Measurements from ENCODE around the gene MRRF. TPM values are rescaled to one million over a fixed set of nuclear protein-coding genes. Genes with fewer than 3 reads are reported as not detected.
A peak's percentile ranks its signal among the peaks of the same experiment; 100 is the strongest.

The MRRF gene
- total RNA-seq, 1 donor from 2014 or later = 45.4 TPM

DNA sequence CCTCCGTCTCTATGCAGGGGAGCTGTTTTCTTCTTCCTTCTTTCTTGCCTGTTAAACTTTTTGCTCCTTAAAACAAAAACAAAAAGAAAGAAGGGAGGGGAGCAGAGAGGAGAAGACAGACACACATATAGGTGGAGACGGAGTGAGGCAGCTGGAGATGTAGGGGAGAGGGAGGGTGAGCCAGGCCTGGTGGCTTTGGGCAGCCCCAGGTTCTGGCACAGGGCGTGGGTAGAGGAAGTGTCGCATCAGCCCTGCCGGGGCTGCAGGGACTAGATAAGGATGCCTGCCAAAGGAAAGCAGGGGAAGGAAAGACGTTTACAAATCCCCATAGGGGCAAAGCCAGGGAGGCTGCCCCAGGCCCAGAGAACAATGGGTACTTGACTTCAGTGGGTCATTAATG is 67.4 kb downstream of the MRRF start:
- DNase-seq (ENCODE audit: low read depth) = no peak

DNA sequence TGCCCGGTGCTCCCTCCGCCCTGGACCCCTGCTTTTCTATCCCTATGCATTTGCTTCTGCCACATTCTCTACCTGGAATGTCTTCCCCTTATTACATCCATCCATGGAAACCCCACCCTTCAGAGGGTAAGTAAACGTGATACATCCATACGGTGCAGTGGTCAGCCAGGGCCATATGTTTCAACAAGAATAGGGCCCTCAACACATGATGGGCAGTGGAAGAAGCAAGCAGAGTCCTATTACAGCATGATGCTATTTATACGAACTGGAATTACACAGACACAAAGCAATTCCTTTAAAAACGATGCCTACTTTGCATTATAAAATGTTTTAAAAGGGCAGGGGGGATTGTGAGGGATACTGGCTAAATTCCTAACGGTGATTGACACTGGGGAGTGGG is 68.0 kb downstream of the MRRF start:
- DNase-seq (ENCODE audit: low read depth) = no peak

DNA sequence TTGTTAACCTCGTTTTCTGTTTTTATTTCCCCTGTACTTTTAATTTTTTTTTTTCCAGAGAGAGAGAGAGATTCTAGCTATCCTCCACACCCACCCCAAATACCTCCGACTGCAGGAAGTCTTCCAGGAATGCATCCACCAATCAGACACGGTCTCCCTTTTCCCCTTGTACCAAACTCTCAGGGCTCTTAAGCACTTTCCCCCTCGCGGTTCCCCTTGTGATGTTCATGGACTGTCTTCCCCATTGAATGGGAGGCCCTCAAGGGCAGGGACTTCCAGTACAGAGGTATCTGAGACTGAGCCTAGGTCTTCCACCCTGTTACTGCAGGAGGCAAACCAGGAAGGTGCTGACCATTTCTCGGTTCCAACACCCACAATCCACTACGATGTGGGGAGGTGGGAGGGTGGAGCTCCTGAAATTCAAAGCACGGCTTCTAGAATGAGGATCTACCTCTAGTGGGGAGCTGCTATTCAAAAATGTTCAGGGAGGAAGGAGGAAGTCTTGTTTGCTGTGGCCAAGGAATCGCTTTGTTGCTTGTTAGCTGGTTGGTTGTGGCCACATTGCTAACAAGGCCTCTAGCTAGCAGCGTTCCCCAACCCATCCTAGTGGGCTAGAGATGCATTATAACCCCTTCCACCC is 68.6 kb downstream of the MRRF start:
- DNase-seq (ENCODE audit: low read depth) = no peak

DNA sequence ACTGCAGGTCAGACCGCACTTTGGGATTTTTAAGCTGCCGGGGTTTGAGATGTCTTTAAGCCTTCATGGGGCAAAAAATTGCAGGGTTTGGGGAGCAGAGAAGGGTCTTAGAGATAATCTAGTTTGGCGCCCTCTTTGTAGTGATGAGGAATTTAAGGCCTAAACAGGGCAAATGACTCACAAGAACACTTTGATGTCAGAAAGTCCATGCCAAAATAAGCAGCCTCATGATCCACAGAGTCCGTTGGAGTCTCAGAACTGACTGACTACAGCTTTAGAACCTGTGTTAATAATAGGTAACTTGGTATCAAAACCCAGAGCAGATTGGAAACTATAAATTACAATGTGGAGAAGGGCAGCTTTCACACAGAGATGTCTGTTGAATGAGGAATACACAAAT is 70.2 kb downstream of the MRRF start:
- DNase-seq (ENCODE audit: low read depth) = peak; percentile 8

- DNase-seq (ENCODE audit: low read depth) = no peak
Measured at GRCh38 chr9:122336189-122336588, 71.5 kb downstream of the MRRF start.

DNA sequence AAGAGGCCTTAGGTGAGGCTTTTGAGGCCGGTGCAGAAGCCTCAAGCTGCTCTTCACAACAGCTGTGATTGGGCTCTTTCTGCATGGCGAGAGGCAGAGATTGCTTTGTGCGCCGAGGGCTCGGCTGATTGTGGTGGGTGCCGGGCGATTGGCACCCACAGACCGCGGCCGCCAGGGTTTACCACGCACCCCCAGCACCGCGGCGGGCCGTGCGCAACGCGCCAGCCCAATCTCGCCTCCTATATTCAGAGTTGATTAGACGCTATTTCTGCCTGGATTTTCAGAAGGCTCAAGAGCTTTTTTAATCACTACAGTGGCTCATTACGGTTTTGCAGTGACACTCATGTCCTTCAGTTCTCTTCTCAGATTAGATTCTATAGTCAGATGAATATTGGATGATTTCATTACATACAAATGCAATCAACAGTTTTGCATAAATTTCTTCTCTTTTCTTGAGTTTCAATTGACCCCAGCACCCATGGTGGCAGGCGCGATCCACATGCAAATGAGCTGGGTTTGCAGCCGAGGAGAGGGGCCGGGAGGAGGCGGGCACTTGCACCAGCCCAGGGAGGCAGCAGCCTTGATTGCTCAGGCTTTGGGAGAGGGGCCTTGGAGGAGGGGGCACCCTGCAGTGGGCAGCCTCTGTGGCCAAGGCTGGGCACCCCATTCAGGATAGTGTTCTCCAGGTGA is 72.3 kb downstream of the MRRF start:
- no peak for DNase-seq (ENCODE audit: low read depth)

- no peak for DNase-seq (ENCODE audit: low read depth)
Measured at GRCh38 chr9:122337556-122337929, 72.9 kb downstream of the MRRF start.

- DNase-seq (ENCODE audit: low read depth) = no peak
Measured at GRCh38 chr9:122338536-122338935, 73.9 kb downstream of the MRRF start.

DNA sequence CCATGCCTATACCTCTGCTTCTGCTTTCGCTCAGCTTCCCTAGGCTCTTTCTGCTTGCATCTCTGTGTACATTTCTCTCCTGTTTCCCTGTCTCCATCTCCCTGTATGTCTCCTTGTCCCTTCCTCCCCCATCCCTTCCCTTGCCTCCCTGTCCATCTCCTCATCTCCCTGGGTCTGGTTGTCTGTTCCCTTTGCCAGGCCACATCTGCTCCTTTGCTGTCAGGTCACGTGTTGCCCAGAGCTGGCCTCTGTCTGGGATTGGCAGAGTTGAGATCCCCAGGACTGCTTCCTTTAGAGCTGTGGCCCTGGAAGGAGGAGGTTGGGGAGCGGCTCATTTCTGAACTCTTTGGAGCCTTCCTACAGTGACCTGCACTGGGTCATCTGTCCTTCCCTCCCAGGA is 74.3 kb downstream of the MRRF start:
- no peak for DNase-seq (ENCODE audit: low read depth)

DNA sequence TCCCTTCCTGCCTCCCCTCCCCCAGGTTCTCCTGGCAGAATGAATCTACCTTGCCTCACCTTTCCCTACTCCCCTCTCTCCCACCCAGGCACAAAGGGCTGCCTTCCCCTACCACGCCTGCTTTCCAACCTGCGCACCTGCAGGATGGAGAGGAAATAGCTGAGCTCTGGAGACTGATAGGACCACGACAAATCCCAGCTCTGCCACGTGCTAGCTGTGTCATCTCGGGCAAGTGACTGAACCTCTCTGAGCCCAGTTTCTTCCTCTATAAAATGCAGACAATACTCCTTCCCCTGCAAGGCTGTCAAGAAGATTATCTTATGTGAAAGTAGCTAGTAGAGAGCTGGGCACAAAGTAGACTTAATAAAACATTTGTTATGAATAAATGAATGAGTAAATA is 74.9 kb downstream of the MRRF start:
- DNase-seq (ENCODE audit: low read depth) = no peak

DNA sequence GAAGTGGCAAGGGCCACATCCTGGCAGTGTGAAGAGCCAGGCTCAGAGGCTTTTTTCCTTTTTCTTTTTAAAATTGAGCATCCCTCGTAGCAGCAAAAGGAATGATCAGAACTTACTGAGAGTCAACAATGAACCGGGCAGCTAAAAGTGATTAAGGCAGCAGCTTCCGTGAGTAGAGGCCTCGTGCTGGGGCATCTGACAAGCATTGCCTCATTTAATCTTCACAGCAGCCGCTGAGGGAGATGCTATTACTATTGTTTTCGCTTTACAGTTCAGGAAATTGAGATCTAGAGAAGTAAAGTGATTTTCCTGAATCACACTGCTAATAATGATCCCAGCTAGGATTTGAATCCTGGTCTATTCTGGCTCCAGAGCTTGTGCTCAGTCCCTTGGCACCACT is 75.5 kb downstream of the MRRF start:
- no peak for DNase-seq (ENCODE audit: low read depth)

GRCh38 chr9:122342323-122343050 is 77.8 kb downstream of the MRRF start:
- no peak for DNase-seq (ENCODE audit: low read depth)

DNA sequence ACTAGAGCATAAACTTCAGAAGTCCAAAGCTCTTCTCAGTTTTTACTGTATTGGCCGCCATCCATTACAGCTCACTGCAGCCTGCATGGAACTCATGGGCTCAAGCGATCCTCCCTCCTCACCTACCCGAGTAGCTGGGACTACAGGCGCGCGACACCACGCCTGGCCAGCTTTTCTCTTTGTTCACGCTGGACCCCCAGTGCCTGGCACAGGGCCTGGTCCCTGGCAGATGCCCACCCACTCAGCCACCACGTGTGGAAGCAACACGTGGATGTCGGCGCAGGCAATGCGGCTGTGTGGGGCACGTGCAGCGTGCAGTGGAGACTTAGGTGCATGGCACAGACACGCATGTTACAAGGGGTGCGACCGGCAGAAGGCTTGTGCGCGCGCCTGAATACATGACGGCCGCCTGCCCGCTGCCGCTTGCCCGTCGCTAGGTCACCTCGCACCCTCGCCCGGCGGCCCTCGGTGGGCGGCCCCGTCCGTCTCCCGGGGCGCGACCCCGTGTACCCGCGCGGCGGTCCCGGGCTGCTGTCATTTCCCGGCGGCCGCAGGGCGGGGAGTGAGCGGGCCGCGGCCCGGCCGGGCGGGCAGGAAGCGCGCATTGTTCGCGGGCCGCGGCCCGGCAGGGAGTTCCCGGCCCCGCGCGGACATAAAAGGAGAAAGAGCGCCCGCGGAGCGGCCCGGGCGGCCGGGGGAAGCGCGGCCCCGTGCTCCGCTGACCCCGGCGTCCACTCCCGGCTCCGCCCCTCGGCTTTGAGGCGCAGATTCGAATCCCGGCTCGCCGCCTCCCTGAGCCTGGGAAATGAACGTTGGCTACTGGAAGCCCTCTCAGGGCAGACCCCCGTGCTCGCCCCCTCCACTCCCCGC is 82.0 kb downstream of the MRRF start:
- no peak for DNase-seq (ENCODE audit: low read depth)

DNA sequence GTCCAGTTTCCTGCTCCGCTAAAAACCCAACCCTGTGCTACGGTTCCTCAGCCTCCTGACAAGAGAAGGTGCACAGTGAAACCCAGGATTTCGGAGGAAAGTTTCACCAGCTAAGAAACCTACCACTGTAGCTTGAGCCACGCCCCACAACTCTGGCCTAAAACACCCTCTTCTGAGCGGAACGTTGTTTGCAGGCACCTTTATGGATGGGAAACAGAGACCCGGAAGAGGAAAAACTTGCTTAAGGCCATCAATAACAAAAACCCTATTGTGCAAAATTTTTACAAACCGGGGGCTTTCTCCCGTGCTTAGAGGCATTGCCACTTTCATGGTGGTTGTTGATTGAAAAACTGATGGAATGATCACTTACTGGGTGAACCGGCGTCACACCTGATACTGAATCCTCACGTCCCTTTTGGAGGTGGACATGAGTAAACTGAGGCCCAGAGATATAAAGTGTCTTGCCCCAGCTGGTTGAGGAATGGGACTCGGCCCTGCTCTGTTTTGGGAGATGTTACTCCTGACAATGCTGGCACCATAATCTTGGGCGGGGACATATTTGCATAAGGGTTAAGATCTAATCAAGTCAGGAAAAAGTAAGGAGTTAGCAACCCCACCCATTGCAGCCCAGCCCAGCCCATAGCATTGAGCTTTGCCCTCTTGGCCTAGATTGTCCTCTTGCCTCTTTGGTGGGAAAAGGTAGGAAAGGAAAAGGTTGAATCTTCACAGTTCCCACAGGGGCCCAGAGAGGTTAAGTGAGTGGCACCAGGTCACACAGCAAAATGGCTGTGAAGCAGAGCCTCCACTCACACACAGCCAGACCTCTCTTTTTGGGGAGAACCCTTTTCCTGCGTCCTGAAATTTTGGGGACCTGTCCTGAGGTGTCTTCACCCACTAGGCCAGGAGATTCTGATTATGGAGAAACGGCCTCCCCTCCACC is 82.9 kb downstream of the MRRF start:
- peak; percentile 17 for DNase-seq (ENCODE audit: low read depth)

DNA sequence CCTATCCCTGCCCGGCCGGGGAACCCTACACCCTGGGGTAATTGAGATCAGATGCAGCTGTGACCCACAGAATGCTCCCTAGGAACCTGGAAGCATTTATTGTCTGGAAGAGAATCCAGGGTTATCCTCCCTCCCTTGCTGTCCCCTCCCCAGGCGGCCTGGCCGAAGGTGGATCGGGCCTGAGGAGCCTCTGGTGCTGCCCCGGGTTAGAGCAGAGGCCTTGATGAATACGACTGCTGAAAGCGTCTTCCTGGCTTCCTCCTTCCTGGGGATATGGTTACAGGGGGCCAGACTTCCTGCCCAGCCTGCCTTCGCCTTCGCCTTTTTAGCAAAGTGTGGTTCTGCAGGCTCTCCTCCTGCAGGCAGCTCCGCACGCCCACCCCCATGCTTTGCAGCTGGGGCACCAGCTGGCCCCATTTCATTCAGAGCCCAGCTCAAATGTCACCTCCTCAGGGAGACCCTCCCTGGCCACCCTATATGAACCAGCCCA is 83.7 kb downstream of the MRRF start:
- DNase-seq (ENCODE audit: low read depth) = no peak

GRCh38 chr9:122348791-122349190 is 84.1 kb downstream of the MRRF start:
- no peak for DNase-seq (ENCODE audit: low read depth)

GRCh38 chr9:122349201-122349600 is 84.5 kb downstream of the MRRF start:
- no peak for DNase-seq (ENCODE audit: low read depth)

- DNase-seq (ENCODE audit: low read depth) = peak; percentile 28
Measured at GRCh38 chr9:122350577-122351355, 86.1 kb downstream of the MRRF start.

- no peak for DNase-seq (ENCODE audit: low read depth)
Measured at GRCh38 chr9:122354536-122355199, 90.0 kb downstream of the MRRF start.

Measured in renal cortical epithelial cell (primary cell).